ENCODE measurements around the gene LYPD6B.

LYPD6B gene

DNA sequence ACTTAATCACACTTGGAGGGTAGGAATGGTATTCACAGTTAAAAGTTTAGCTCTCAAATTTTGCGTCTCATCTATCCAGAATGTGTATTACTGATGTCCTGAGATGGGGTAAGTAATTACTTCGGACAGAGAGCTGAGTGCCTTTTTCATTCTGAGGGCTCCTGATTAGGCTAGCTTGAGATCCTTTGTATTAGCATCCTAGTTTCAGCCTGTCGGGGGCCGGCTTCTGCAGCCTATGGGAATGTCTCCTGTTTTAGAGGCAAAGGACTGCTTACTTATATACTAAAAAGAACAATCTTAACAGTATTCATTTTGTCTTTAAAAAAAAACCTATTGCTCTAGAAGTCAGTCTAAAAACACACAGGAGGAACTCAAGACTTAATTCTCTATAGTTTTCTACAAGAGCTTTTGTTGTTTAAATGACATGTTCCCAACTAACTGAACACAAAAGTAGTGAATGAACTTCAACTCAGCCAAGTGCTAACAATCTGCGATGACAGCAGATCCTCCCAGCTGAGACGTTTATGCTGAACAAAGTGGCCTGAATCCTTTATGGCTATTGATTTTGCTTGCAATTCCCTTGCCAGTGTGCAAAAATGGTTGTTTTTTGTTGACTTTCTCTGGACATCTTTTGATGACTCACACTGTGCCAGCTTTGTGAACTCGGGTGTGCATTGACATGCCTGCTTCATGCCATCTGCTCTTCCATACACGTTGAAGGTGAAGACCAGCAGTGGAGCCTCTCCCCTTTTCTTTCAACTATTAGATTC, 118.7 kb downstream of the LYPD6B start:
- TF ChIP-seq, protein P1, sequence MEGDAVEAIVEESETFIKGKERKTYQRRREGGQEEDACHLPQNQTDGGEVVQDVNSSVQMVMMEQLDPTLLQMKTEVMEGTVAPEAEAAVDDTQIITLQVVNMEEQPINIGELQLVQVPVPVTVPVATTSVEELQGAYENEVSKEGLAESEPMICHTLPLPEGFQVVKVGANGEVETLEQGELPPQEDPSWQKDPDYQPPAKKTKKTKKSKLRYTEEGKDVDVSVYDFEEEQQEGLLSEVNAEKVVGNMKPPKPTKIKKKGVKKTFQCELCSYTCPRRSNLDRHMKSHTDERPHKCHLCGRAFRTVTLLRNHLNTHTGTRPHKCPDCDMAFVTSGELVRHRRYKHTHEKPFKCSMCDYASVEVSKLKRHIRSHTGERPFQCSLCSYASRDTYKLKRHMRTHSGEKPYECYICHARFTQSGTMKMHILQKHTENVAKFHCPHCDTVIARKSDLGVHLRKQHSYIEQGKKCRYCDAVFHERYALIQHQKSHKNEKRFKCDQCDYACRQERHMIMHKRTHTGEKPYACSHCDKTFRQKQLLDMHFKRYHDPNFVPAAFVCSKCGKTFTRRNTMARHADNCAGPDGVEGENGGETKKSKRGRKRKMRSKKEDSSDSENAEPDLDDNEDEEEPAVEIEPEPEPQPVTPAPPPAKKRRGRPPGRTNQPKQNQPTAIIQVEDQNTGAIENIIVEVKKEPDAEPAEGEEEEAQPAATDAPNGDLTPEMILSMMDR (IDR thresholded peaks at IDR 0.05; ENCODE audit: control insufficient read depth, extremely low read depth, insufficient read depth), result no peak
- DNase-seq (ENCODE audit: low read depth), result no peak
- H3K4me3 ChIP-seq (ENCODE audit: low read depth, low read length), result no peak overlapping the region

DNA sequence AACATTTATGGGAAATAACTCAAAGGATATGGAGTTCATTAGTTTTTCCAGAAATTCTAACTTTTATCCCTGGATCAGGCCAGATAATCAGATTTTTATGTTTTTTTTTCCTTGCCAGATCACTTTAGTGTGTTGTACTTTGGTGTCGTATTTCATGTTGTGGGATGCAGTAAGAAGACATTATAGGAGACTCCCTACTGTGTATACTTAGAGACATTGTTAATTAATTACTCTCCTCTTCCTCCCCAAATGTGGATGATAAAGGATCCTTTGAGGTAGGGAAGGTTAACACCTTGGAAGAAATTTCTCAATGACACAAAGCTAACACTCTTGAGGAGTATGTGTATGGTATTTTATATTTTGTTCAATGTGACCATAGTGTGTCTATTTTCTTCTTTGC, 120.5 kb downstream of the LYPD6B start:
- DNase-seq (ENCODE audit: low read depth), result no peak
- TF ChIP-seq, protein P1 (IDR thresholded peaks at IDR 0.05; ENCODE audit: control insufficient read depth, extremely low read depth, insufficient read depth), result no peak
- H3K4me3 ChIP-seq (ENCODE audit: low read depth, low read length), result no peak overlapping the region

DNA sequence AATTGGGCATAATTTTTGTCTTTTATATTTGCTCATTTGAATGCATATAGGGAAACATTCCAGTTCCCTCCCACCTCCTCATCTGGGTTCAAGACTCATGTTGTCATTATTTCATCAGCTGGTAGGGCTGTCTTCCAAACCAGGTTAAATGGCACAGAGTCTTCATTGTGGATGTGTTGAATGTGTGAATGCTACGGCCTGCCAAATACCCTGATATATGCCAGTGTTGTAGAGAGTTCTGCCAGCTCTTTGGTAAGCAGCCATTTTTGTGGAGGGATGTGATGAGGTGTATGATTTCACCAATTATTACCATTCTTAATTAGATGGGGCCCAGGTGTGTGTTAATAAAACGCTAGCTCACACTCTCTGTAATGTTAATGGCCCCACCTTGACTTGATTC, 121.7 kb downstream of the LYPD6B start:
- TF ChIP-seq, protein P1 (IDR thresholded peaks at IDR 0.05; ENCODE audit: control insufficient read depth, extremely low read depth, insufficient read depth), result no peak
- DNase-seq (ENCODE audit: low read depth), result no peak
- H3K4me3 ChIP-seq (ENCODE audit: low read depth, low read length), result no peak overlapping the region

DNA sequence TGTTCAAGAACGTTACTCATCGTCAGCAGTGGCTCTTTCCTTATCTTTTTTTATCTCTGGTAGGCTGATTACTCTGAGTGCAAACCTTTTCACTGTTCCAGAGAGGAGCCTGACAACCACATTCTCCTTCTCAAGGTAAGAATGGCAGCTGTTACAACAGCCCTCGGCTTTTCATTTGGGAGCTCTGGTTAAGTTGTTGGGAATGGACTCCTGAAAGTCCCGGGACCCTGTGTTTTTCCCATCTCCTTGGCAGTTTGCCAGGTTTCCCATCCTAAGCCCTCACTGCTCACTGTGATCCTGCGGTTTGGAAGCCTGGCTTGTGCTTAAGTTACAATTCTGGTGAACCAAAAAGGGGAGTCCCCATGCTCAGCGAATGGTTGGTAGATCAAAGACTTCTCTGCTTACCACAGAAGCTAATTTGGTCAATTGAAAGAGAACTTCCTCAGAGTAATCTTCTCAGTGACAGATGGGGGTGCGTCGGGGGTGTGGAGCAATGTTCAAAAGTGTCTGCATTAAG, 122.3 kb downstream of the LYPD6B start:
- DNase-seq (ENCODE audit: low read depth), result no peak
- no peak overlapping the region for H3K4me3 ChIP-seq (ENCODE audit: low read depth, low read length)
- TF ChIP-seq, protein P1 (IDR thresholded peaks at IDR 0.05; ENCODE audit: control insufficient read depth, extremely low read depth, insufficient read depth), result no peak

DNA sequence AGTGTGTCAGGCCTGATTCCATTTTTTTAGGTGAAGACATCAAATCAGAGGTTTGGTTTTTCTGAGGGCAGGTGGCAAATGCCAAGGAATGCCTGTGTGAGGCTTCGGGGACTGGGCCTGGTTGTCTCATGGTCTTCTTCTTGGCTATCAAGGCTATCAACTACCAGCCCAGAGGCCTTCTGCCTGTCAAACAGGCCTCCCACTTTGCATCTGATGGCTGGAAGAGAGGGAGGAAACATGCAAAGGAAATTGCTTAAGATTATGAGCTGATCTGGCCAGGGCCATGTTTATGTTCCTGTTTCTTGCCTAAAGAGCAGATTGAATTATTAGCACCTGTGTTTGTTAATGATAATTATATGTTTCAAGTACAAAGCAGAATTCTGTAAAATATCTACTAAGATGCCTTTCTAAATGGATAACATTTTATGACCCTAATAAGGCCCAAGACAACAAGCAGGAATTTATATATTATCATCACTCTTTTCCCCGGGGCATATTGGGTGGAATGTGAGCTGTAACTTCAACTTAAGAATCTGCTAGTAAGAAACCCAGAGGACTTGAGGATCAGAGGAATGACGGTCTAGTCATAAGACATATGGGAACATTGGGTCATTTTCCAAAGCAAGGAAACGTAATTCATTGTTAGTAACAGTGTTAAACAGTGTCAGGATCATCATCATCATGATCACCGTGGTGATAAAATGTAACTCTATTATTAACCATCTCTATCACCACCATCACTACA, 123.2 kb downstream of the LYPD6B start:
- no peak overlapping the region for H3K4me3 ChIP-seq (ENCODE audit: low read depth, low read length)
- DNase-seq (ENCODE audit: low read depth), result no peak
- TF ChIP-seq, protein P1 (IDR thresholded peaks at IDR 0.05; ENCODE audit: control insufficient read depth, extremely low read depth, insufficient read depth), result no peak

DNA sequence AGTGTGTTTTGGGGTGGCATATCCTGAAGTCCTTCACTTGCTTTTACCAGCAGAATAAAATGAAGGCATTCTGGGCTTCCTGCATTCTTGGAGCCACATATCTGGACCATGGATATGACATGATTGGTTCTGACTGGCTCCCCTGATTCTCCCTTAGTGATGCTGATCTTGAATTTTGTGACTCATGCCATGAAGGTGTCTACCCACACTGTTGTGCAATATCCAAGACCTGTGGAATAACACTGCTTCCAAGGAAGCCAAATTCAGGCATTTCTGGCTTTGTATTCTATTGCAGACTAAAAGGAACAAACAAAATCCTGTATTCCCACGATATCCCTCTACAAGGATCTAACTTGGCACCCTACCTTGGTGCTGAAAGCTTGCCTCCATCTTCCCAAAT, 125.8 kb downstream of the LYPD6B start:
- H3K4me3 ChIP-seq (ENCODE audit: low read depth, low read length), result no peak overlapping the region
- TF ChIP-seq, protein P1 (IDR thresholded peaks at IDR 0.05; ENCODE audit: control insufficient read depth, extremely low read depth, insufficient read depth), result no peak
- no peak for DNase-seq (ENCODE audit: low read depth)
